Ascending aorta (tissue), 2 donors: Measurements from ENCODE around the gene CHN2. TPM values are rescaled to one million over a fixed set of nuclear protein-coding genes. Genes with fewer than 3 reads are reported as not detected.

Experiments used
- DNase-seq, 2 donors: peaks; one replicate each; pipeline ENCODE4 v3.0.0-alpha.2; 2019; ENCODE audit warnings: low spot score in 2 of 2
- H3K27ac ChIP-seq, 2 donors: fragments of 200-600 bp; sonication (generic); one replicate each; pipeline ENCODE4 v1.5.1; 2016 to 2017; ENCODE audit warnings: mild to moderate bottlenecking in 1 of 2
- H3K27me3 ChIP-seq: fragments of 200-600 bp; sonication (generic); one replicate; pipeline ENCODE4 v1.5.1; 2017
- H3K36me3 ChIP-seq, 2 donors: fragments of 200-600 bp; sonication (generic); one replicate each; pipeline ENCODE4 v1.5.1; 2016
- H3K4me1 ChIP-seq, 2 donors: fragments of 200-600 bp; sonication (generic); one replicate each; pipeline ENCODE4 v1.5.1; 2016 to 2017; ENCODE audit warnings: mild to moderate bottlenecking in 1 of 2
- H3K4me3 ChIP-seq, 2 donors: fragments of 200-600 bp; sonication (generic); one replicate each; pipeline ENCODE4 v1.5.1; 2016 to 2017; ENCODE audit warnings: mild to moderate bottlenecking in 1 of 2
- H3K9me3 ChIP-seq, 2 donors: fragments of 200-600 bp; sonication (generic); one replicate each; pipeline ENCODE4 v1.5.1; 2016
- intact Hi-C: fragments of 100-400 bp; cut with DNase I; formaldehyde crosslinking; loops from one replicate; pipeline ENCODE4 v1.15.1; 2023
- total RNA-seq: library from RNA; depleted of rRNA; stranded (reverse); fragments of >200 nt; gene quantifications from one replicate; pipeline ENCODE4 v1.1.0, GENCODE V29; 2016
- TF ChIP-seq, protein P1 (sequence below), 3 experiments: fragments of 200-600 bp in 2 of 3; fragments of 450-650 bp in 1 of 3; sonication (generic) in 2 of 3; IDR thresholded peaks; one replicate each; pipeline ENCODE4 v1.5.1; 2016 to 2019; ENCODE audit warnings: antibody characterized with exemption in 3 of 3, mild to moderate bottlenecking in 1 of 3, moderate library complexity in 1 of 3

The CHN2 gene
- total RNA-seq, 1 donor from 2014 or later, result 8.7 TPM

DNA sequence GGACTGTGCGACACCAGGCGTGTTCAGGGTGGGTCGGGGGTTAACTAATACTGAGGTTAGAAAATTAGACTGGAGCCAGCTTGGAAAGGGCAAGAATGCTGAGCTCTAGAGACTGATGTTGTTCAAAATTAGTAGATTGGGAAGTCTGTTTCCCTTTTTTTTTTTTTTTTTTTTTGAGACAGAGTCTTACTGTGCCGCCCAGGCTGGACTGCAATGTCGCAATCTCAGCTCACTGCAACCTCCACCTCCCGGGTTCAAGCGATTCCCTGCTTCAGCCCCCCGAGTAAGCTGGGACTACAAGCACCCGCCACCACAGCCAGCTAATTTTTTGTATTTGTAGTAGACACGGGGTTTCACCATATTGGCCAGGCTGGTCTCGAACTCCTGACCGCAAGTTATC is 45.5 kb upstream of the CHN2 start:
- Histone ChIP-seq H3K4me3 (no peak overlapping the region), H3K27ac (no peak overlapping the region), H3K27me3 (no peaks in the 10 kb centered on the region), H3K9me3 (no peaks in the 10 kb centered on the region), H3K36me3 (no peaks in the 10 kb centered on the region), H3K4me1 (no peaks in the 10 kb centered on the region)
- no peak for DNase-seq
- TF ChIP-seq, protein P1, sequence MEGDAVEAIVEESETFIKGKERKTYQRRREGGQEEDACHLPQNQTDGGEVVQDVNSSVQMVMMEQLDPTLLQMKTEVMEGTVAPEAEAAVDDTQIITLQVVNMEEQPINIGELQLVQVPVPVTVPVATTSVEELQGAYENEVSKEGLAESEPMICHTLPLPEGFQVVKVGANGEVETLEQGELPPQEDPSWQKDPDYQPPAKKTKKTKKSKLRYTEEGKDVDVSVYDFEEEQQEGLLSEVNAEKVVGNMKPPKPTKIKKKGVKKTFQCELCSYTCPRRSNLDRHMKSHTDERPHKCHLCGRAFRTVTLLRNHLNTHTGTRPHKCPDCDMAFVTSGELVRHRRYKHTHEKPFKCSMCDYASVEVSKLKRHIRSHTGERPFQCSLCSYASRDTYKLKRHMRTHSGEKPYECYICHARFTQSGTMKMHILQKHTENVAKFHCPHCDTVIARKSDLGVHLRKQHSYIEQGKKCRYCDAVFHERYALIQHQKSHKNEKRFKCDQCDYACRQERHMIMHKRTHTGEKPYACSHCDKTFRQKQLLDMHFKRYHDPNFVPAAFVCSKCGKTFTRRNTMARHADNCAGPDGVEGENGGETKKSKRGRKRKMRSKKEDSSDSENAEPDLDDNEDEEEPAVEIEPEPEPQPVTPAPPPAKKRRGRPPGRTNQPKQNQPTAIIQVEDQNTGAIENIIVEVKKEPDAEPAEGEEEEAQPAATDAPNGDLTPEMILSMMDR (IDR thresholded peaks at IDR 0.05), result no peak
- intact Hi-C loops, result no loop called here

DNA sequence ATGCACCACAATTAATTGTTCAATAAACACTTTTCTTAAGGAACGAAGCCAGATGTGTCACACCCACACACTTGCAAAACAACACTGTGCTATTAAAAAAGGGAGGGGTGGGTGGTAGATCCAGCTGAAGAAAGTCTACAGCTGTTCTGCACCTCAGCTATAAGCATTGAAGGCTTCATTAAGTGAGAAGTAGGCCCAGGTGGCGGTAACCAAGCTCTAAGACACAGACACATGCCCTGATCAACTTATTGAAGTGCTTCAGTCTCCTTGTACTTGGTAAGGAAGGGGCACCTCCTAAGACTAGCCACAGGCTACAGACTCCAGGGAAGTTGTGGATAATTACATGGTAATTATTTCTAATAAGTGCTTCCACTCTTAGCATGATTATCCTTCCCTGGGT is 43.7 kb upstream of the CHN2 start:
- intact Hi-C loops, result no loop called here
- Histone ChIP-seq H3K9me3 (no peaks in the 10 kb centered on the region), H3K27ac (no peak overlapping the region), H3K4me3 (no peak overlapping the region), H3K27me3 (no peaks in the 10 kb centered on the region), H3K4me1 (no peaks in the 10 kb centered on the region), H3K36me3 (no peaks in the 10 kb centered on the region)
- DNase-seq, result no peak
- TF ChIP-seq, protein P1 (IDR thresholded peaks at IDR 0.05), result no peak

DNA sequence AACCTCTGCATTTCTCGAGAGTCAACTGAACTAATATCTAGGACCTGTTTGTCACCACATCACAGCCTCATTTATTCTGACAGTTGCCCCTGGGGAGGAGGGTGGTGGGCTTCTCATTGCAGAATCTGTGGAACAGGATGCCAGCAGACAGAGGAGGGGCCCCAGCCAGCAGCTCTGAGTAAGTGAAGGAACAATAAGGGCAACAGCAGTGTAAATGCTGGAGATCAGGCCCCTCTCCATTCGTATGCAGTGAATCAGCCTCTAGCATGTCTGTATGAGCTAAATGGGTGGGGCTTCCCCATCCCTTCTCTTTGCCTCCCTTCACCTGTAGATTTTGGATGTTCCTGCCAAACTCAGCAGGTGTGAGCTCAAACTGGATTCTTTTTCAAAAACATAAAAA is 40.5 kb upstream of the CHN2 start:
- TF ChIP-seq, protein P1 (IDR thresholded peaks at IDR 0.05), result no peak
- Histone ChIP-seq H3K36me3 (no peaks in the 10 kb centered on the region), H3K9me3 (no peaks in the 10 kb centered on the region), H3K4me3 (no peak overlapping the region), H3K4me1 (no peaks in the 10 kb centered on the region), H3K27ac (no peak overlapping the region), H3K27me3 (no peaks in the 10 kb centered on the region)
- intact Hi-C loops, result no loop called here
- no peak for DNase-seq

DNA sequence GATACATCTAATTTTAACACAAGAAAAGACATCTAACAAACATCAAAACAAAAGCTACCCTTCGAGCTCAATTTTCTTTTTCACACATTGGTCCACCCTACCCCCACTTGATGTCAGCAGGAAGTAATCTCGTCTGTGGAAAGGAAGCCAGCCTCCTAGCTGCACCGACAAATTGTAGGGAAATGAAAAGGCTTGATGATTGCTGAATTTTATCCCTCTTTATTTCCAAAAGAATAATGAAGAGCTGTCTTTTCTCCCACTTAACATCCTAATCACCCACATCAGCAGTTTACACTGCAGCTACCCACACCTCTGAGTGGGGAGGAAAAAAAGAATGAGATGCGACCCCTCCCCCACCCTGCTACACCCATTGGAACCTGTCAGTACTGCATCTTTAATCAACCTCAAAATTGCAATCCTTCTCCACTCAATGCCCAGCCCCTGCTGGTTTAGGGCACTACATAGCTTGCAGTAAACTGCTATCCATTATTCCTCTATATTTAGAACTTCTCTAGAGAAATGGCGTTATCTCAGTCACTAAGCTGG is 37.6 kb upstream of the CHN2 start:
- H3K27ac ChIP-seq, result no peak overlapping the region
- H3K4me1 ChIP-seq, result no peaks in the 10 kb centered on the region
- TF ChIP-seq, protein P1 (IDR thresholded peaks at IDR 0.05), result no peak
- DNase-seq, result no peak
- H3K27me3 ChIP-seq, result no peaks in the 10 kb centered on the region
- no peaks in the 10 kb centered on the region for H3K36me3 ChIP-seq
- no peaks in the 10 kb centered on the region for H3K9me3 ChIP-seq
- H3K4me3 ChIP-seq, result no peak overlapping the region
- intact Hi-C loops, result no loop called here

DNA sequence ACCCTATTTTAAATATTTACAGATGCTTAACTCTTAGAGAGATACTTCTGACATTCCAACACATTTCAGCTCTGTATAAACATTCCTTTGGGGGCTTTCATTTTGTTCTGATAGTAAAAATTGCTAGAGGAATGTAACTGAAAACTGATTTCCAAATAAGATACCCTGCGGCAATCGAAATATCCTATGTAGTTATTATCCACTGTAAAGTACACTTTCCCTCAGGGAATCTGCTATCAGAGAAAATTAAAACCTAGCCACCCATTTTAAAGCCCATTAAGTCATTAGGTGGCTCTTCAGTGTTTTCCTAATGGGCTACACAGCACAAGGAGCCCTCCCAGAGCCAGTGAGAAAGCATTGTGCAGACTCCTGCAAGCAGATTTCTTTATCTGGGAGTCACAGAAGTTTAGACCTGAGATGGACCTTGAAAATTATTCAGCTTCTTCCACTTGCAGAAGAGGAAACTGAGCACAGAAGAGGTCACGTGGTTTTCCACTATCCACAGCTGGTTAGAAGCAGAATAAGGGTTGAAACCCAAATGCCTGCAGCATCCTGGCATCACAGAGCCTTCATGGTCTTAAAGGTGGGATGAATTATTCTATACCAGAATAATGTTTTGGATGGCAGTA is 35.7 kb upstream of the CHN2 start:
- TF ChIP-seq, protein P1 (IDR thresholded peaks at IDR 0.05), result no peak
- H3K27ac ChIP-seq, result no peak overlapping the region
- H3K4me3 ChIP-seq, result no peak overlapping the region
- H3K36me3 ChIP-seq, result no peaks in the 10 kb centered on the region
- H3K9me3 ChIP-seq, result no peaks in the 10 kb centered on the region
- no peak for DNase-seq
- no peaks in the 10 kb centered on the region for H3K4me1 ChIP-seq
- H3K27me3 ChIP-seq, result no peaks in the 10 kb centered on the region
- intact Hi-C loops, result no loop called here
